NCI-H69 (cell line): ENCODE results near the gene RUSC2.
"Not testable (repeated sequence)": the region's sequence is repeated elsewhere in the genome, so short reads cannot be mapped to it uniquely, and the experiment has no call there.

Experiments
- DNase-seq: peaks from one replicate; lab custom pipeline; 2025; lab: John Stamatoyannopoulos, UW

Gene RUSC2

DNA sequence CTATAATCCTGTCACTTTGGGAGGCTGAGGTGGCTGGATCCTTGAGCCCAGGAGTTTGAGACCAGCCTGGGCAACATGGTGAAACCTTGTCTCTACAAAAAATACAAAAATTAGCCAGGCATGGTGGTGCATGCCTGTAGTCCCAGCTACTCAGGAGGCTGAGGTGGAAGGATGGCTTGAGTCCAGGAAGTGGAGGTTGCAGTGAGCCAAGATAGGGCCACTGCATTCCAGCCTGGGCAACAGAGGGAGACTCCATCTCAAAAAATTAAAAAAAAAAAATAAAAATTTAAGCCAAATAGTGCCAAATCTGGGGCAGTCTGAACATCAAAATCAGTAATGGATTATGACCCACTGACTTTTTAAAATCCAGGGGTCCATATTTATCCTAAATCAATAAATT lies 33.6 kb downstream of the RUSC2 start:
- DNase-seq: not testable (repeated sequence)

DNA sequence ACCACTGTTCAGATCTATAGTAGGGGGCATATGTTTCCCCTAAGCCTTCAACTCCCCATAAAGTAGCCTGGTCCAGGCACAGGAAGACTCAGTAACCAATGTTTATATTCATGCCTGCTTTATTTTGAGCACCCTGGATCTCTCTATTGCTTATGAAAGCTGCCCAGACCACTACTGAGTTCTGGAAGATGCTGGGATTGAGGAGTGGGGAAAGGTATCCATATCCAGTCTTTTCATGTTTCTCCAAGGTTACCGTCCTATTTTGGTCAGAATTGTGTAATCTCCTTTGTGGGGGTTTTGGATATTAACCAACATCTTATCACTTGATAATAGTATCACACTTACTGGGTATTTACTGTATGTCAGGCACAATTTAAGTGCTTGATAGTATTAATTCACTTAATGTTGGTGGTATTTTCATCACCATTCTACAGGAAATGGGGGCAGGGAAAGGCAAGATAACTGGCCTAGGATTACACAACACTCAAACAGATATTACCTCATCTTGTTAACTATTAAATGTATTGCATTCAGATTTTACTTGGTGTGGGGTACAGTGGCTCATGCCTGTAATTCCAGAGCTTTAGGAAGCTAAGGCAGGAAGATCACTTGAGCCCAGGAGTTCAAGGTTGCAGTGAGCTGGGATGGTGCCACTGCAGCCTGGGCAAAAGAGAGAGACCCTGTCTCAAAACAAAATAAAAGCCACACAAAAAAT lies 36.3 kb downstream of the RUSC2 start:
- no peak for DNase-seq

DNA sequence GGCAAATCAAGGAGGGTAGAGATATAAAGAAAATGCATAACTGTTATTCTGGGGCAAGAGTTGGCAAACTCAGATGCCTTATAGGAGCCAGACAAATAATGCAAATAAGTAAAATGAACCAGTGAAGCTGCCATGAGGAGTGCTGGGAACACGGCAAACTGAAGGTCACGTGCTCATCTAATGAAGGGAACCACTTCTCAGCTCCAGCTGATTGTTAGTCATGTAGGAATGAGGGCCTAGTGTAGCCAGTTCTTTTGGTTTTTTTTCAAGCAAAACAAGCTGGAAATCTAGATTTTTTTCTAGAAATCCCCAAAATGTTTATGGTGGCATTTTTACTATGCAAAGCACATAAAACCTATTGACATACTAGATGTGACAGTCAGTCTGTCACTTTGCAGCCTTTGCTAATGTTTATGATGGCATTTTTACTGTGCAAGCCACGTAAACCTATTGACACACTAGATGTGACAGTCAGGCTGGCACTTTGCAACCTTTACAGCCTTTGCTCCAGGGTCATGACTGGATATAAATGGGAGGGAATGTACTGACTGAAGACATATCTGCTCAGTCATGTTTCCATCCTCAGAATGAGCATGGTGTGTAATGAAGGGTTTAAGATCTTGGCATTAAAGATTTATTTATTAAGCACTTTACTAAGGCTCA lies 39.4 kb downstream of the RUSC2 start:
- DNase-seq: no peak

DNA sequence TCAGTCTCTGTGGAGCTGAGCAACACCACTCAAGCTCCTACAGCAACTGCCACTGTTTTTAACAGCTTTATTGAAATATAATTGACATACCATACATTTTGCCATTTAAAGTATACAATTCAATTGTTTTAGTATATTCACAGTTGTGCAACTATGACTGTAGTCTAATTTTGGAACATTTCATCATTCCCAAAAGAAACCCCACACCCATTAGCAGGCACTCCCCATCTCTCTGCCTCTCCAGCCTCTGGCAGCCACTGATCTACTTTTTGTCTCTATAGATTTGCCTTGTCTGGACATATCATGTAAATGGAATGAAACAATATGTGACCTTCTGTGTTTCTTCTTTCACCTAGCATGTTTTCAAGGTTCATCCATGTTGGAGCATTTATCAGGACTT lies 43.5 kb downstream of the RUSC2 start:
- DNase-seq: no peak

DNA sequence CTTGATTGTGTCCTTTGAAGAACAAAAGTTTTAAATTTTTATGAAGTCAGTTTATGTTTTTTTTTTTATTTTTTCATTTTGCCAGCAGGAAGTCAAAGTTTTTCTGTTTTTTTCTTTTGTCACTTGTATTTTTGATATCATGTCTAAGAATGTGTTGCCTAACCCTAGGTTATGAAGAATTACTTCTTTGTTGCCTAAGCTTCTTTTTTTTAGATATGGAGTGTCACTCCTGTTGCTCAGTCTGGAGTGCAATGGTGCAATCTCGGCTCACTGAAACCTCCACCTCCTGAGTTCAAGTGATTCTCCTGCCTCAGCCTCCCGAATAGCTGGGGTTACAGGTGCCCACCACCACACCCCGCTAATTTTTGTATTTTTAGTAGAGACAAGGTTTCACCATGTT lies 45.0 kb downstream of the RUSC2 start:
- not testable (repeated sequence) for DNase-seq

DNA sequence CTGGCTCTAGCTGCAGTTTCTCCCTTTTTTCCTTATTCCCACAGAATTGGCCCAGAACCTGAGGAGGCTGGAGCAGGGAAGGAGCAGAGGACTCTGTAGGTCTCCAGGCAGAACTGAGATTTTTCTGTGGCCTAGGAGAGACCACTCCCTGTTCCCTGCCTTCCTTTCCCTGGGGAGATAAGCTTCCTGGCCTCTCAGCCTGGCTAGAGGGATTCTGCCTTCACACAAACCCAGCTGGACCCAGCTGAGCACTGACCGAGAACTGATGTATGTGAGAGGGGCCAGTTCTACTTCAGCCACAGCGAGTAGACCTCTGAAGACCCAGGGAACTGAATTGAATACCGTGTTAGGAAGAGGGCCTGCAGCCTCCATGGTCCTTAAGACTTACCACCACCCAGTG lies 48.0 kb downstream of the RUSC2 start:
- DNase-seq: no peak

DNA sequence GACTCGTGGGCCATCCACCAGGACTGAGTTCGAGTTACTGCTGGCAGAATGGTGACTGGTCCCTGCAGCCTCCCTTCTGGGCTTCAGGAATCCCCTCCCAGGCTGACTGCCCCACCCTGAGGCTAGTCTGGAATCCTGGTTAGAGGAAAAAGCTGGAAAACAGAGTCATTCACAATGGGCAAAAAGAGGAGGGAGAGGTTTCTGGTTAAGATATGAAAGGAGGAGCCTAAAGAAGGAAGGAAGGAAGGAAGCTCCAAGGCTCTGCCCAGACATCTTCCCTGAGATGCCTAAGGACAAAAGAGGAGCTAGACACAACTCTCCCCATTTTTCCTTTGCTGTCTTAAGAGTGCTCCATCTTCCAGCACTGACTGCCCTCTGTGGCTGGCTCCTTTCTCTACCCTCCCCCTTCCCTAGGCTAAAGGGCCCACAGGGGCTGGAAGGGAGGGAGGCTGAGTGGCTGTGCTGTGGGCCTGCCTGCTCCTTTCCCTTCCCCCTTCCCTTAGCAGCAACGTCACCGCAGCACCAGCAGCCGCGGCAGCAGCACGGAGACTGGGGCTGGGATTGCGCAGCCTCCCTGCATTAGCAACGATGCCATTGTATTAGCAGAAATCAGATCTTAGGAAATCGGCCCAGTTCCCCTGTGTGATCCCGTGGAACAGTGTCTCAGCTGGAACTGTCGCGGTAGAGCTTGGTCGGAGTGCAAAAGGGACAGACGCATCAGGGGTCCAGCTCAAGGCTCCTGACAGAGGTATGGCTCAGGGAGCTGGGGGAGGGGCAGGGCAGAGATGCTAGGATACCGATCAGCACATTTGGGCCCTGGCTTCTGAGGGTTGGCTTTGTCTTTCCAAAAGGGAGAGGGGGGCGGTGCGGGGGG lies 48.7 kb downstream of the RUSC2 start:
- DNase-seq: peak; percentile 25
